ENCODE results near the gene OR2F1.

The OR2F1 gene

DNA sequence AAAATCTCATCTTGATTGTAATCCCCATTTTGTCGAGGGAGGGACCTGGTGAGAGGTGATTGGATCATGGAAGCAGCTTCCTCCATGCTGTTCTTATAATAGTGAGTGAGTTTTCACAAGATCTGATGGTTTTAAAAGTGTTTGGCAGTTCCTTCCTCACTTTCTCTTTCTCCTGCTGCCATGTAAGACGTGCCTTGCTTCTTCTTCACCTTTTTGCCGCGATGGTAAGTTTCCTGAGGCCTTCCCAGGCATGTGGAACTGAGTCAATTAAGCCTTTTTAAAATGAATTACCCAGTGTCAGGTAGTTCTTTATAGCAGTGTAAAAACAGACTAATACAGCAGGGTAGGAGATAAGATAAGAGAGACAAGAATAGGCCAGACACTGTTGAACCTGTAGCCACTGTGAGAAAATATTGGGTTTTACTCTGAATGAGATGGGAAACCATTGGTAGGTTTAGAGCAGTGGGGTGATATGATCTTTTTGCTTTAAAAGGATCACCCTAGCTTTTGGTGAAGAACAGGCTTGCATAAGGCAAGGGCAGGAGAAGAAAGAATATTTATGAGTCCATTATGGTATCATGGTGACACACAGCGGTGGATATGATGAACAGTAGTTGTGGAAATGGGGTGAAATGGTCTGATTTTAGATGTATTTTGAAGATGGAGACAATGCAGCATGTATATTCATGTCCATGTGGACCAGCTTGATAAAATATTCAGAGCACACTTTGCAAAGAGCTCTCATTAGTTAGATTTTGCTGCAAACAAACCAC lies 57.0 kb downstream of the OR2F1 start:
- DNase-seq (ENCODE audit: low read depth in 2 of 2) = peak; percentile 26 to 31
- no peak for TF ChIP-seq CTCF (IDR thresholded peaks at IDR 0.05; ENCODE audit: low read depth, low read length)

More for the DNA sequence above, 57.0 kb downstream of the OR2F1 start:
- no peak overlapping the region for H3K4me3 ChIP-seq (replicated peaks in 1 of 2; ENCODE audit: low read depth in 2 of 2, low read length in 2 of 2)

All from cardiac fibroblast (primary cell).